ENCODE data around the gene IRX5.

IRX5 gene

GRCh38 chr16:54968011-54968410 is 37.3 kb downstream of the IRX5 start:
- no peak for DNase-seq (ENCODE audit: low read depth in 1 of 2, low spot score in 1 of 2)
- no peak for TF ChIP-seq JUND (IDR thresholded peaks at IDR 0.05; ENCODE audit: low read depth)
- in situ Hi-C loops (cut with HindIII; ENCODE audit: low pct_unique_long_range_greater_than_20kb, low sequenced_read_pairs), result no loop called here

GRCh38 chr16:54968784-54969183 is 38.1 kb downstream of the IRX5 start:
- in situ Hi-C loops (cut with HindIII; ENCODE audit: low pct_unique_long_range_greater_than_20kb, low sequenced_read_pairs), result no loop called here
- no peak for DNase-seq (ENCODE audit: low read depth in 1 of 2, low spot score in 1 of 2)
- no peak for TF ChIP-seq JUND (IDR thresholded peaks at IDR 0.05; ENCODE audit: low read depth)

GRCh38 chr16:54970016-54970415 is 39.4 kb downstream of the IRX5 start:
- TF ChIP-seq JUND (IDR thresholded peaks at IDR 0.05; ENCODE audit: low read depth), result no peak
- DNase-seq (ENCODE audit: low read depth in 1 of 2, low spot score in 1 of 2), result no peak
- in situ Hi-C loops (cut with HindIII; ENCODE audit: low pct_unique_long_range_greater_than_20kb, low sequenced_read_pairs), result no loop called here

- no peak for DNase-seq (ENCODE audit: low read depth in 1 of 2, low spot score in 1 of 2)
- TF ChIP-seq JUND (IDR thresholded peaks at IDR 0.05; ENCODE audit: low read depth), result no peak
- in situ Hi-C loops (cut with HindIII; ENCODE audit: low pct_unique_long_range_greater_than_20kb, low sequenced_read_pairs), result no loop called here
These were observed 43.7 kb downstream of the IRX5 start for GRCh38 chr16:54974367-54974766.

GRCh38 chr16:54976651-54977200 is 46.1 kb downstream of the IRX5 start:
- in situ Hi-C loops (cut with HindIII; ENCODE audit: low pct_unique_long_range_greater_than_20kb, low sequenced_read_pairs), result no loop called here
- DNase-seq (ENCODE audit: low read depth in 1 of 2, low spot score in 1 of 2), result no peak
- no peak for TF ChIP-seq JUND (IDR thresholded peaks at IDR 0.05; ENCODE audit: low read depth)

GRCh38 chr16:54977211-54977610 is 46.5 kb downstream of the IRX5 start:
- DNase-seq (ENCODE audit: low read depth in 1 of 2, low spot score in 1 of 2), result no peak
- no peak for TF ChIP-seq JUND (IDR thresholded peaks at IDR 0.05; ENCODE audit: low read depth)
- in situ Hi-C loops (cut with HindIII; ENCODE audit: low pct_unique_long_range_greater_than_20kb, low sequenced_read_pairs), result no loop called here

- no peak for TF ChIP-seq JUND (IDR thresholded peaks at IDR 0.05; ENCODE audit: low read depth)
- in situ Hi-C loops (cut with HindIII; ENCODE audit: low pct_unique_long_range_greater_than_20kb, low sequenced_read_pairs), result no loop called here
- DNase-seq (ENCODE audit: low read depth in 1 of 2, low spot score in 1 of 2), result no peak
These were observed 50.2 kb downstream of the IRX5 start for GRCh38 chr16:54980821-54981220.
